Activated T-helper 9 cell treated with anti-CD3 and anti-CD28 coated beads, Interleukin-2, amount 50 U/mL, for 16 hours (primary cell): Measurements from ENCODE around the gene MED17.
"Not testable (repeated sequence)": the region's sequence is repeated elsewhere in the genome, so short reads cannot be mapped to it uniquely, and the experiment has no call there.

Source experiments
- DNase-seq: peaks from one replicate; pipeline ENCODE4 v3.0.0-alpha.2; 2020; ENCODE audit warnings: low read depth

MED17 gene

GRCh38 chr11:93757924-93758865 is 25.9 kb upstream of the MED17 start:
- no peak for DNase-seq

DNA sequence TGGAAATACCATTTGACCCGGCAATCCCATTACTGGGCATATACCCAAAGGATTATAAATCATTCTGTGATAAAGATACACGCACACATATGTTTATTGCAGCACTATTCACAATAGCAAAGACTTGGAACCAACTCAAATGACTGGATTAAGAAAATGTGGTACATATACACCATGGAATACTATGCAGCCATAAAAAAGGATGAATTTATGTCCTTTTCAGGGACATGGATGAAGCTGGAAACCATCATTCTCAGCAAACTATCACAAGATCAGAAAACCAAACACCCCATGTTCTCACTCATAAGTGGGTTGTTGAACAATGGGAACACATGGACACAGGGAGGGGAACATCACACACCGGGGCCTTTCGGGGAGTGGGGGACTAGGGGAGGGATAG is 25.0 kb upstream of the MED17 start:
- not testable (repeated sequence) for DNase-seq

- DNase-seq, result no peak
Observed at GRCh38 chr11:93761910-93762309, 22.2 kb upstream of the MED17 start.

DNA sequence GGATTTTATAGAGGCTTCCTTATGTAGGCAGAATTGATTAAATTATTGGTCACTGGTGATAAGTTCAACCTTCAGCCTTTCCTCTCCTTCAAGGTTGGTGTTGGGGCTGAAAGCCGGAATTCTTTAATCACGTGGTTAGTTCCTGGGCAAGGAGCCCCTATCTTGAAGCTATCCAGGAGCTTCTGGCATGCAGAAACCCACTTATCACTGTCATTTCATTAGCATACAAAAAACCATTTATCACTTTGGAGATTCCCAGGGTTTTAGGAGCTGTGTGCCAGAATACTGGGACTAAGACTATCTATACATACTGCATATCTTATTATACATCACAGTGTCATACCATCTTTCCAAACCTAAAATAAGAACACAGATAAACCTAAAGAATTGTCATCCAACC is 18.5 kb upstream of the MED17 start:
- no peak for DNase-seq

- no peak for DNase-seq
Observed at GRCh38 chr11:93766504-93766903, 17.6 kb upstream of the MED17 start.

- DNase-seq, result no peak
Observed at GRCh38 chr11:93767018-93767417, 17.1 kb upstream of the MED17 start.

DNA sequence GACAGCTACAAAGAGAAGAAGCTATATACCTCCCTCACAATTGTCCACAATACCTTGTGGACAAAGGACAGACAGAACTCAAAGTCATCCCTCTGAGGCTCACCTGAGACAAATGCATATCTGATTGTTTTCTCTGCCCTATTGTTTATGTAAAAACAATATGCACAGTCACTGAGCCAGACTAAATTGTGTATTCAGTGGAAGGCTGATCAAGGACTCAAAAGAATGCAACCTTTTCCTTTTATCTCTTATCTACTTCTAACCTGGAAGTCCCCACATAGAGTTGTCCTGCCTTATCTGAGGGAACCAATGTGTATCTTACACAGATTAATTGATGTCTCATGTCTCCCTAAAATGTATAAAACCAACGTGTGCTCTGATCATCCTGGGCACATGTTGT is 13.9 kb upstream of the MED17 start:
- no peak for DNase-seq

DNA sequence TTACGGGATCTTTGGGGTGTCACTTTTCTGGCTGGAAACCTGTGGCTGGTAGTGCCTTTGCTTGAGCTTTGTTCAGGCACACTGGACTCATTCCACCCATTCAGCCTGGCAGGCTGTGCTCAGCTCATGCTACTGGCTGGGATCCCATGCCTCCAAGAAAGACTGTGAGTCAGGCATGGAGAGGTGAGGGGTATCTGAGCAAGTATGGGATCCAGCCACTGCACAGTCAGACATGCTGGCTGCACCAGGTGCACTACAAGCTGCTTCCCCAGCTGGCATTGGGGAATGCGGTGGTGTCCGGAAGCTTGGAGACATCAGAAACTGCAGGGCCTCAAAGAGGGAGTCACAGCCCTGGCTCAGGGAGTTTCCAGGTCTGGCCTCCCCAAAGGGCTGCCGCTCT is 12.0 kb upstream of the MED17 start:
- DNase-seq, result no peak

- DNase-seq, result no peak
Observed at GRCh38 chr11:93773045-93773477, 11.0 kb upstream of the MED17 start.

DNA sequence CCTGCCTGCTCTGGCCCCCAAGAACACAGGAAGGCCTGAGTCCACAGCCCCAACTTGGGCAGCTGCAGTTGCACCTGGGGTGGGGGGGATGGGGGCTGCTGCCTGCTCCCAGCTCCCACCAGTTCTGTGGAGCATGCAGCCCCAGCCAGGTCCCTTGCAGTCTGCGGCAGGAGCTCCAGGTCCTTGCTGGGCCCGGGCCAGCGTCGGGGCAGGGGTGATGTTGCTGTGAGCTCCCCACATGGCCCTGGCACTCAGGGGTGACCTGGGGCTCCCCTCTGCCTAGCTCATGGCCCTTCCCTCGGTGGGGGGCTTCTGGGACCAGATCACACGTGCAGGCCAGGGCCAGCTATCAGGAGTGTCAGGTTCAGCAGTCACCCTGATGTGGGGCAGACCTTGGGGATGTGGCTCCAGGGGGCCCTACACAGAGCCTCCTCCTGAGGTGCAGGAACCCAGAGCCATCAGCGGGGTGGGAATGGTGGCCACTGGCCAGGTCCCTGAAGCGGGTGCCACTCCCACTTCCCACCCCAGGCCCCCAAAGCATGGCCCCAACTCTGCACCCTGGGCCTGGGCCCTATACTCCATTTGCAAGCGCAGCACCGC is 10.4 kb upstream of the MED17 start:
- no peak for DNase-seq

GRCh38 chr11:93774560-93774959 is 9.5 kb upstream of the MED17 start:
- not testable (repeated sequence) for DNase-seq

- DNase-seq, result no peak
Observed at GRCh38 chr11:93775289-93775688, 8.8 kb upstream of the MED17 start.

GRCh38 chr11:93783362-93783761 is 720 bp upstream of the MED17 start:
- no peak for DNase-seq

- no peak for DNase-seq
Observed at GRCh38 chr11:93783765-93784144, 327 bp upstream of the MED17 start.

DNA sequence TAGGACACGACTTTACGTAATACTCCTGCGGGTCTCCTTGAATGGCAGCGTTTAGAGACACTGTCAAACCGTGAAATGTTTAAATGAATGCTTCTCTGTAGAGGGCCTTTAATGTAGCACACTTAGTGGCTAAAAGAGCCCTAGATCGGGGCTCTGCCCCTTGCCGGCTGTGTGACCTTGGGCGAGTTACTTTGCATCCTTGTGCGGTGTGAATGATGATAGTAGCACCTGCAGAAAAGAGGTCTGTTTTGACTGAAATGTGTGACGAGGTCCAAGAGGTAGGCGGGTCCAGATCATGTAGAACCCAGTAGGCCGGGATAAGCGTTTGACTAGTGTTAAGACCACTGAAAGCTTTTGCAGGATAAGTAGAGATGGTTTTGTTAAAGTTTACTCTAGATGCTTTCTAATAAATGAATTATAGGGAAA is 866 bp downstream of the MED17 start:
- no peak for DNase-seq

DNA sequence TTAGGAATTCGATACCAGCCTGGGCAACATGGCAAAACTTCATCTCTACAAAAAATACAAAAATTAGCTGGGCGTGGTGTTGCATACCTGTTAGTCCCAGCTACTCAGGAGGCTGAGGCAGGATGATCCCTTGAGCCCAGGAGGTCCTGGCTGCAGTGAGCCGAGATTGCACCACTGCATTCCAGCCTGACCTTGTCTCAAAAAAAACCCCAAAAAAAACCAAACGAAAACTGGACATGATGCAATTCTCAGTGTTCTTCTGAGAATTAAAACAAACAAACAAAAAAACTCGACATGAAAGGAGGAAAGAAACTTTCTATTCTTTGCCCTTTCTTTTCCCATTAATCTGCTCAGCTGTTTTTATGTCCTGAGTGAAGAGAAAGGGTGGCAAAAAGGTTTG is 7.4 kb downstream of the MED17 start:
- no peak for DNase-seq

GRCh38 chr11:93796441-93797231 is 12.6 kb downstream of the MED17 start:
- no peak for DNase-seq

- DNase-seq, result no peak
Observed at GRCh38 chr11:93801366-93801765, 17.3 kb downstream of the MED17 start.

- DNase-seq, result no peak
Observed at GRCh38 chr11:93804879-93805278, 20.8 kb downstream of the MED17 start.

- no peak for DNase-seq
Observed at GRCh38 chr11:93807980-93808379, 23.9 kb downstream of the MED17 start.

GRCh38 chr11:93813974-93814373 is 29.9 kb downstream of the MED17 start:
- DNase-seq, result no peak

DNA sequence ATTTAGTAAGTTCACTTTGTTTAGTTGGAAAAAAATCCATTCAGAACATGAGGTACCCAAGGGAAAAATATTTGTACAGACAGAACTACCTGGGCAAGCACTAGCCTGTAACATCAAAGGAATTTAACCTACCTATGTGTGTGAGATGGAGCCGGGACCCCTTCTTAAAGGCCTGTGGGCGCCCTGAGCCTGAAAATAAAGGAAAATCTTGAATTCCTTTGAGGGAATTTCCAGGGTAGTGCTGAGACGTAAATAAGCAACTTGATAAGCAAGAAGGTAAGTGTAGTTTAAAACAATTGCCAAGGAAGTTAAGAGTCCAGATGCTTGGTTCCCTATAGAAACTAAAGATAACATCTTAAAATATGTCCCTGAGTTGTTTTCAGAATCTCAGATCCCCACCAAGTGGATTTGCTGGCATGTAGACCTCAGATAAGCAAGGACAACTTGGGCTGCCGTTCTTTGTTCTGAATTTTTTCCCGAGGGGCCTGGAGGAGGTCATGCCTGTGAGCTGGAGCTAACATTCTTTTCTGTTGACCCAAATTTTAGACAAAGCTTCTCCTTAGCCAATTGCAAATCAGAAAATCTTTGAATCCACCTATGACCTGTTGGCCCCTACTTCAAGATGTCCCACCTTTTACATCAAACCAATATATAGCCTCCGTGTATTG is 31.0 kb downstream of the MED17 start:
- DNase-seq, result no peak
